ENCODE data around the gene CCDC27.

The CCDC27 gene

GRCh38 chr1:3774946-3775489 lies 22.8 kb downstream of the CCDC27 start:
- no peak for DNase-seq (ENCODE audit: low read depth, low spot score)
- CTCF ChIA-PET: no interaction called here
- TF ChIP-seq, protein P1, sequence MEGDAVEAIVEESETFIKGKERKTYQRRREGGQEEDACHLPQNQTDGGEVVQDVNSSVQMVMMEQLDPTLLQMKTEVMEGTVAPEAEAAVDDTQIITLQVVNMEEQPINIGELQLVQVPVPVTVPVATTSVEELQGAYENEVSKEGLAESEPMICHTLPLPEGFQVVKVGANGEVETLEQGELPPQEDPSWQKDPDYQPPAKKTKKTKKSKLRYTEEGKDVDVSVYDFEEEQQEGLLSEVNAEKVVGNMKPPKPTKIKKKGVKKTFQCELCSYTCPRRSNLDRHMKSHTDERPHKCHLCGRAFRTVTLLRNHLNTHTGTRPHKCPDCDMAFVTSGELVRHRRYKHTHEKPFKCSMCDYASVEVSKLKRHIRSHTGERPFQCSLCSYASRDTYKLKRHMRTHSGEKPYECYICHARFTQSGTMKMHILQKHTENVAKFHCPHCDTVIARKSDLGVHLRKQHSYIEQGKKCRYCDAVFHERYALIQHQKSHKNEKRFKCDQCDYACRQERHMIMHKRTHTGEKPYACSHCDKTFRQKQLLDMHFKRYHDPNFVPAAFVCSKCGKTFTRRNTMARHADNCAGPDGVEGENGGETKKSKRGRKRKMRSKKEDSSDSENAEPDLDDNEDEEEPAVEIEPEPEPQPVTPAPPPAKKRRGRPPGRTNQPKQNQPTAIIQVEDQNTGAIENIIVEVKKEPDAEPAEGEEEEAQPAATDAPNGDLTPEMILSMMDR (IDR thresholded peaks at IDR 0.05; ENCODE audit: insufficient read depth, low read length, missing control alignments): no peak
- no peak overlapping the region for H3K4me3 ChIP-seq (ENCODE audit: low read depth, low read length)
- POLR2A ChIA-PET: no interaction called here

GRCh38 chr1:3775490-3776230 lies 23.4 kb downstream of the CCDC27 start:
- TF ChIP-seq, protein P1 (IDR thresholded peaks at IDR 0.05; ENCODE audit: insufficient read depth, low read length, missing control alignments): peak; percentile 5
- no peak overlapping the region for H3K4me3 ChIP-seq (ENCODE audit: low read depth, low read length)
- no peak for DNase-seq (ENCODE audit: low read depth, low spot score)
- ChIA-PET CTCF (interaction anchor here (1.1 kb wide), 1 partner anchor 15 kb away, joined by 3 read pairs; no protein-coding TSS in a partner anchor), POLR2A (interaction anchor here (0.6 kb wide), 1 partner anchor 73 kb away, joined by 3 read pairs; no protein-coding TSS in a partner anchor)

DNA sequence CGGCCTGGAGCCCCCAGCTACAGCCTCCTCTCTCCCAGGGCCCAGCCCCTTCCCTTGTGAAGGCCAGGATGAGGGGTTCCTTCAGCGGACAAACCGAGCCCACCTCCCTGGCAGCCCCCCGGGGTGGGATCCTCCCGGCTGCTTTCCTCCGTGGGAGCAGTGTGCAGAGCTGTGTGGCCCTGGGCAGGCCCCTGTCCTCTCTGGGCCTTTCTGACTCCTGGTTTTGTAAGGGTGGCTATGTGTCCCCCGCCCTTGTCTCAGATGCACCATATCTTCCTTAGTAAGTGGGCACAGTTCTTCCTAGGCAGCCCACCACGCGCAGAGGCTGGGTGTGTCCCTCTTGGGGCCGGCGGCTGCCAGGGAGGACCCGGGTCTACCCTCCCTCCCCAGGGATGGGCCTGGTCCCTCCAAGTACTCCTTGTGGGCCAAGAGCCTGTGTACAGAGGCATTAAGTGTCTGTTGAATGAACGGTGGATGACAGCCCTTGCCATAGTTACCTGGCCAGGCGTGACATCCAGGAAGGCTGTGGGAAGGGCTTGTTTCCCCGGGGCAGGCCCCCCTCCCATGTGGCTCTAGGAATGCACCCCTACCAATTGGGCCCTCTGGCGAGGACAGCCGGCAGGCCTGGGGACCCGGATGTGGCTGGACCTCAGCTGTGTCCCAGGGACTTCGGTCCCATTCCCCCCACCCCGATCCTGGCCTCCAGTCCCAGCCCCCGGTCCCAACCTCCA lies 24.1 kb downstream of the CCDC27 start:
- ChIA-PET CTCF (interaction anchor here (1.1 kb wide), 1 partner anchor 14 kb away, joined by 3 read pairs; no protein-coding TSS in a partner anchor), POLR2A (interaction anchor here (0.6 kb wide), 1 partner anchor 72 kb away, joined by 3 read pairs; no protein-coding TSS in a partner anchor)
- TF ChIP-seq, protein P1 (IDR thresholded peaks at IDR 0.05; ENCODE audit: insufficient read depth, low read length, missing control alignments): no peak
- DNase-seq (ENCODE audit: low read depth, low spot score): no peak
- no peak overlapping the region for H3K4me3 ChIP-seq (ENCODE audit: low read depth, low read length)

- CTCF ChIA-PET: no interaction called here
- POLR2A ChIA-PET: no interaction called here
- DNase-seq (ENCODE audit: low read depth, low spot score): no peak
- TF ChIP-seq, protein P1 (IDR thresholded peaks at IDR 0.05; ENCODE audit: insufficient read depth, low read length, missing control alignments): no peak
- H3K4me3 ChIP-seq (ENCODE audit: low read depth, low read length): no peak overlapping the region
Measured at GRCh38 chr1:3777078-3777547, 24.9 kb downstream of the CCDC27 start.

GRCh38 chr1:3777647-3778589 lies 25.7 kb downstream of the CCDC27 start:
- H3K4me3 ChIP-seq (ENCODE audit: low read depth, low read length): no peak overlapping the region
- no peak for DNase-seq (ENCODE audit: low read depth, low spot score)
- TF ChIP-seq, protein P1 (IDR thresholded peaks at IDR 0.05; ENCODE audit: insufficient read depth, low read length, missing control alignments): no peak
- ChIA-PET POLR2A (no interaction called here), CTCF (no interaction called here)

All from AG04449 (cell line).